ENCODE measurements around the gene GAPT.

Gene GAPT

DNA sequence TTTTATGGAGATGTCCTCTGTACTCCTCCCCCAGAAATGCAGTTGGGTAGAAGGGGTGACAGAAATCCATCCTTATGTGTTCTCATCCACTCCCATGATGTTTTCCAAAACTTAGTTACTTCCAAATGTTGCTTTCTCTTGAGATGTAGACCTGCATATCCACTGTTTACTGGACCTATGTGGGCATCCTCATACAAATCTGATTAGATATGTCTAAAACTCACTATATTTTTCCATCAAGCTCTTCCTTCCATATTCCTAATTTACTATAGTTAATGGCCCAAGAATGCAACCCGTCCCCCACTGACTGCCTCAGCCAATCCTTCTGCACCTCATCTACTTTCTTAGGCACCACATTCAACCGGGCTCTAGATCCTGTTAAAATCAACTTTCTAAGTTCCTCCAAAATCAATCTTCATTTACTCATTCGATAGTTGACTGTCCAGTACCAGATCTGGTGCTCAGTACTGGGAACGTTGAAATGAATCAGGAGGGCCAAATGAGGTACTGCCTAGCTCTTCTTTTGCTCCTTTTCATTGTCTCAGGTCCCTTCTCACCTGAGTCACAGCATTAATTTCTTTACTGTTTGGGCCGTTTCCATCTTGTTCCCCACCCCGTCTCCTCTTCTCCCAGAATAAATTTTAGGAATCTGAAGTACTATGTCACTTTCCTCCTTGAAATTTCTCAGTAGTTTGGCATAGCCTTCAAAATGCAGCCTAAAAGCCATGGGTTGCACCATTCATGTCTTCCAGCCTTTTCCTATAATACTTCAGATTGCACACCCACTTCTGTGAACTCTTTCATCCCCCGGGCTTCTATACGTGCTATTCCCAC is 39.3 kb upstream of the GAPT start:
- no peak for DNase-seq (ENCODE audit: low read depth)
- no peak overlapping the region for H3K4me3 ChIP-seq (ENCODE audit: low read depth, low read length)
- TF ChIP-seq, protein P1, sequence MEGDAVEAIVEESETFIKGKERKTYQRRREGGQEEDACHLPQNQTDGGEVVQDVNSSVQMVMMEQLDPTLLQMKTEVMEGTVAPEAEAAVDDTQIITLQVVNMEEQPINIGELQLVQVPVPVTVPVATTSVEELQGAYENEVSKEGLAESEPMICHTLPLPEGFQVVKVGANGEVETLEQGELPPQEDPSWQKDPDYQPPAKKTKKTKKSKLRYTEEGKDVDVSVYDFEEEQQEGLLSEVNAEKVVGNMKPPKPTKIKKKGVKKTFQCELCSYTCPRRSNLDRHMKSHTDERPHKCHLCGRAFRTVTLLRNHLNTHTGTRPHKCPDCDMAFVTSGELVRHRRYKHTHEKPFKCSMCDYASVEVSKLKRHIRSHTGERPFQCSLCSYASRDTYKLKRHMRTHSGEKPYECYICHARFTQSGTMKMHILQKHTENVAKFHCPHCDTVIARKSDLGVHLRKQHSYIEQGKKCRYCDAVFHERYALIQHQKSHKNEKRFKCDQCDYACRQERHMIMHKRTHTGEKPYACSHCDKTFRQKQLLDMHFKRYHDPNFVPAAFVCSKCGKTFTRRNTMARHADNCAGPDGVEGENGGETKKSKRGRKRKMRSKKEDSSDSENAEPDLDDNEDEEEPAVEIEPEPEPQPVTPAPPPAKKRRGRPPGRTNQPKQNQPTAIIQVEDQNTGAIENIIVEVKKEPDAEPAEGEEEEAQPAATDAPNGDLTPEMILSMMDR (IDR thresholded peaks at IDR 0.05; ENCODE audit: insufficient read depth, low read depth, low read length, missing control alignments): no peak

DNA sequence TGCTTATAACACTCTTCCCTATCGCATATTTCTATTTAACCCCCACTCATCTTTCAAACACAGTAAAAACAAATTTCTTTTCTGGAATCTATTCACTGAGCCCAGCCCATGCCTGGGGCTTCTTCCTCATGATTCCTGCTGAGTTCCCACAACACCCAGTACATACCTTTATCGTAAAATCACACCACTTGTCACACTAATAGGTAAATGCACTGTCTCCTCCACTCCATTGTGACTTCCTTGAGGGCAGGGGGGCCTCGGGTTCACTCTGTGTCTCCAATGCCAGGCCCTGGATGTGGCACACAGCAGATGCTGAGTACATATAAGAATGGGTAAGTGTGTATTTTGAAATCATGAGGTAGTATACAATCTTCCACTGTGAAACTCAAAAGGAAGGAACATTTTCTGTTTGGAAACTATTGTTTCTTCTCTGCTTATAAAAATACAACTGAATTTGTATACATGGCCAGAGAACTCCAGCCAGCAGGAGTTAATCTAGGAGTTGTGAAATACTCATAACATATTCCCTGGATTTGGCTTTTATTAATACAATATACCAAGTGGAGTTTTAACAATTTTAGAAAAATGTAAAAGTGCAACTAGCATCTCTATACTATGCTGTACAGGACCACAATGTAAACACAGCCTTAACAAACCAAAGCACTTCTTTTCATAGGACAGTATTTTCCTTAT is 38.5 kb upstream of the GAPT start:
- TF ChIP-seq, protein P1 (IDR thresholded peaks at IDR 0.05; ENCODE audit: insufficient read depth, low read depth, low read length, missing control alignments): no peak

DNA sequence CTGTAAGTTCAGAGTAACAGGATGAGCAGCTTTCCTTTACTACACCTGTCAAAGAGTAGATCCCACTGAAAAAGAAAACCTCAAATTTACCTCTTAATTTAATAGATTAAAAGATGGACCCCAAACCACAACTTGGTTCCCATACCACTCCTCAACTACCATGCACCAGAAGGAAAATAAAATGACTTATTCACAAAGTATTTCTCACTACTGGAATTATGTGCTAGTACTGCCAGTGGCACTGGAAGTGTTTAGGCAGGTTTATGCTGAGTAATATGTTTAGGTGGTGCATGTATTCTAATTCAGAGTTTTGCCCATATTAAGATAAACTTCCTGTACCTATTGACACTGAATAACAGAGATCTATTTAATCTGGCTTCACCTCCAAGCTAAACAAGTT is 37.9 kb upstream of the GAPT start:
- no peak for DNase-seq (ENCODE audit: low read depth)
- no peak overlapping the region for H3K4me3 ChIP-seq (ENCODE audit: low read depth, low read length)
- TF ChIP-seq, protein P1 (IDR thresholded peaks at IDR 0.05; ENCODE audit: insufficient read depth, low read depth, low read length, missing control alignments): no peak

More for the DNA sequence above, 38.5 kb upstream of the GAPT start:
- no peak overlapping the region for H3K4me3 ChIP-seq (ENCODE audit: low read depth, low read length)
- DNase-seq (ENCODE audit: low read depth): no peak

DNA sequence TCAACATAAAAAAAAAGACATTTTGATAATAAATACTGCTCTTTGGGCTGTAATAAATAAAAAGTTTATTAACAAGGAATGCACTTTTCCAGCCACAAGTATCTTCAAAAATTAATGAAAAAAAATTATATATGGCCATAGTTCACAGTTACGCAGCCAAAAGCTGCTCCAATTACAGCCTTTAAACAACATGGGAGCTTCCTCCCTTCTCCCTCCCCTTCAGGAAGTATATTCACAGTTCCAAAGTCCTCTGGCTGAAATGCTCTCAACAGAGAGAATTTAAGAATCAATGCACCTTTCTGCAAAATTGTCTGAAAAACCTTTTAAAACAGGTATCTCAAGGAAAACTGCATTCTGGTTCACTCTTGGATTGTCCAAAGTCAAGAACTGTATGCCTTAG is 37.2 kb upstream of the GAPT start:
- H3K4me3 ChIP-seq (ENCODE audit: low read depth, low read length): no peak overlapping the region
- TF ChIP-seq, protein P1 (IDR thresholded peaks at IDR 0.05; ENCODE audit: insufficient read depth, low read depth, low read length, missing control alignments): no peak
- DNase-seq (ENCODE audit: low read depth): no peak

DNA sequence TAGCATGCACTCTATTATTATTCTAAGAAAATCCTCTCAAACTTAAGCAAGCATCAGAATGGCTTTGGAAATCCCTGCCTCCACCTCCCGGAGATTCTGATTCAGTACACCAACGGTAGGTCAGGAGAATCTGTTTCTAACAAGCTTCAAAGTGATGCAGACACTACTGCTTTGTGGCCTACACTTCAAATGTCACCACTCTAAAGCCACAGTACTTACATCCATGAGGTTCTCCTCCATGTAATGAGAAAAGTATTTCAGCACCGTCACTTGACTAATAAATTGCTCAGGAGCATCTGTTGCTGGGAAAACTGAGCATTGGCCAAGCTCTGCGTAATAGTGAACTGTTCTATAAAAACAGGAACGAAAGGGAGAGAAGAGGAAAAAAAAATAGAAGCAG is 36.2 kb upstream of the GAPT start:
- no peak for DNase-seq (ENCODE audit: low read depth)
- TF ChIP-seq, protein P1 (IDR thresholded peaks at IDR 0.05; ENCODE audit: insufficient read depth, low read depth, low read length, missing control alignments): no peak
- no peak overlapping the region for H3K4me3 ChIP-seq (ENCODE audit: low read depth, low read length)

DNA sequence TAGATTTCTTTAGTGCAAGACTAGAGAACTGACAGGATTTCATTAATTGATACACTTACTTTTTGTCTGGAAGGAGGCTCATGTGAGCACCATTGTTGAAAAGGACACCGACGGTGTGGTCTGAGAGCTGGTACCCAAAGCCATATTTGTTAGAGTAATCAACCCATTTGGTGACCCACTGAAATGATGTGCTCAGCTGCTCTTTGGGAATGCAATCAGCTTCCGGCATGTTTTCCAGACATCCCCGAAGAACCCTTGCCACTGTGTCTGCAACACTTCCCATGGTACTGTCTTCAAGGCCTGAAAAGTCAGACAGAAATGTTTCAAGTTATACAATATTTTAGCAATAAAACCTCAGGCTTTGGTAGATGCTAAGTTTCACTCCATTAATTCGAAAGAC is 35.8 kb upstream of the GAPT start:
- no peak for DNase-seq (ENCODE audit: low read depth)
- TF ChIP-seq, protein P1 (IDR thresholded peaks at IDR 0.05; ENCODE audit: insufficient read depth, low read depth, low read length, missing control alignments): no peak
- H3K4me3 ChIP-seq (ENCODE audit: low read depth, low read length): no peak overlapping the region
